KG1 (cell line): ENCODE data around the gene GALE.
"Not testable (repeated sequence)": the region's sequence is repeated elsewhere in the genome, so short reads cannot be mapped to it uniquely, and the experiment has no call there.

Experiments used
- DNase-seq: peaks from one replicate; lab custom pipeline; 2025; lab: John Stamatoyannopoulos, UW

Gene GALE

DNA sequence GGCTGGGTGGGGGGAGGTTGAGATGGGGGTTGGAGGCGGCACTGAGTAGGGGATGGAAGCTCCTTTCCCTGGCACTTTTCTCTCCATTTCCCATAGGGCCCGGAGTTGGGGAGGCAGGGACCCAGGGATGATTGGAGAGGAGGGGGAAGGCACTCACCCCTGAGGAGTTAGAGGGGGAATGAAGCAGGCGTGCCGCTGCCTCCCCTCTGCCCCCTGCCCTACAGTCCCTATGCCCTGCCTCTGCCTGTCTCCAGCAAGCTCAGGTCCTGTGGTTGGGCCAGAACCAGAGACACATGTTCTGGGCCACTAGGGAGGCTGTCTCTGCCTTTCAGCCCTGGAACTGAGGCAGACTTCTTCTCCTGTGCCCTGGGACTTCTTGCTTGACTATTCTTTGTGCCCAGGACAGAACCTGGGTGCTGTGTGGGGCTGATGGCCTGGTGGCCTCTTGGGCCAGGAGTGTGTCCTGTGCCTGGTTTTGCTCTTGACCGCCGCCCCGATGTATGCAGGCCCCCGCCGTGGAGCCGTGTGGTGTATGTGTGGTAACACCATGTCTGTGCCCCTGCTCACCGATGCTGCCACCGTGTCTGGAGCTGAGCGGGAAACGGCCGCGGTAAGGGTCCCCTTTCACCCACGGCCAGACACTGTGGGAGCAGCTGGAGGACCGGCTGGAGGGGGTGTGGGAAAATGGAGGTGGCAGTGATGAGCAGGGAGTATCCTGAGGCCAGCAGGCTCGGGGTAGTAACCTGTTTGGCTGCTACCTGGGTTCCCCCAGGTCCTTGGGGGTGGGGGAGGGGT lies 8.2 kb downstream of the GALE start:
- DNase-seq = no peak

DNA sequence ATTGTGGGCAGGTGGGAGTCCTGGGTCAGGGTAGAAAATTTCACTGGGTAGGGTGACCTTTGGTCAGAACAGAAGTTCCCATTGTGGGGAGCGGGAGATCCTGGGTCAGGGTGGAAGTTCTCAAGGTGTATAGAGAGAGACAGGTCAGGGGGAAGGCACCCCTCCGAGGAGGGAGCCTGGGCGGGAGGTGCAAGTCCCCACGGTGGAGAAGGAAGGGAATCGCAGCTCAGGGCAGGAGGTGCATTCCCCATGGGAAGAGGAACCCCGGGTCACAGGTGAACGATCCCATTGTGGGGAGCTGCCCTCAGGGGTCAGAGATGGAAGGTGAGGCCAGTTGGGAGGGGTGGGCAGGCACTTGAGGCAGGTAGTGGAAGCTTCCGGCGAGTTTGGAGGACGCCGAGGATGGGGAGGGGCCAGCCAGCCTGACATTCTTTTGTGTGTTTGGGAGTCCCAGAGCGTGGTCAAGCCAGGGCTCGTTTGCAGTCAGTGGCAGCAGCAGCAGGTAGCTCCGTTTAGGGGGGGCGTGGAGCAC lies 9.0 kb downstream of the GALE start:
- DNase-seq = no peak

DNA sequence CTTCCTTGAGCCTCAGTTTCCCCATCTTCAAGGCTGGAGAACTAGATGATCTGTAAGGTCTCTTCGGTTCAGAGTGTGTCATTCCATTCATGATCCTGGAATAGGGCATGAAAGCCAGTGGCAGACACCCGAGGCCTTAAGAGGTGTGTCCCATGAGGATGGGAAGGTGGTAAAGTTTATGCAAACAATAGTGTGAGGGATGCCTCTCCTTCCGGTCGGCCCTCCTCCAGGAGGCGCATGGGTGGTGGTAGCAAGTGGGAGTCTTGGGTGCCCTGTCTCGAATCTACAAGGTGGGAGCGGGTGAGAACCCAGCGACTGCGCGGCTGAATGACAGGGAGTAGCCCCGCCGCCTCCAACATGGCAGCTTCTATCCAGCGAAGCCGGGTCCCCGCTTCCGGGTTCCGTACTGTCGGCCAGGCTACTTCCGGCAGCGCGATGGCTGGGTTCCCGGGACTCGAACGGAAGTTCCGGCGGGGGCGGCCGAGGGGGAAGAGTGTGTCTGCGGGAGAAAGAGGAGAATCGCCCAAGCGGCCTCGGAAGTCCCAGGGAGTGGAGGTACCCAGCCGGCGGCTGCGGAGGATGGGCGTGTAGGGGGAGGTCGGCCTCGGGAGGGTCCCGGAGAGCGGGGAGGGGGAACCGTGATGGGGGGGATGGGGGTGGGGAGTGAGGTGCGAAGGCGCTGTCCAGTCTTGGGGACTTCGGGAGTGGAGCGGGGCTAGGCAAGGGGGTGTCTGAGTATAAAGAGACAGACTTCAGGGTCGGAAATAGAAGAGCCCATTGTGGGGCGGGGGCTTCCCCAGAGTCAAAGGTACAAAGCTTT lies 9.6 kb downstream of the GALE start, which contains the start of gene LYPLA2:
Gene LYPLA2, plus strand, starts transcription at position 450 of the 820 bp plus-strand sequence. CDS start 1,538 bp downstream, outside the sequence.
- peak; percentile 48 for DNase-seq

DNA sequence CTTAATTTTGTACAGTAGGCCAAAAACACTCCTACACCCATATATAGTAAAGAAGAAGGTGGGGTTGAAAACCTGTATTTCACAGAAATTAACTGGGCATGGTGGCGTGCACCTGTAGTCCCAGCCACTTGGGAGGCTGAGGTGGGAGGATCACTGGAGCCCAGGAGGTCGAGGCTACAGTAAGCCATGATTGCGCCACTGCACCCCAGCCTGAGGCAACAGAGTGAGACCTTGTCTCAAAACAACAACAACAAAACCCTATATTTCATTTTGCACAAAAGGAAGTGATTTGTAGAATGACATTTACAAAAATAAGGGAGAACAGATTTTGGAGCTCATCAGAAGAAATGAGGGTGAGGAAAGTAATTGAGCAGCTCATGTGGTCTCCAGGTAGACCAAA lies 11.9 kb downstream of the GALE start:
- no peak for DNase-seq

DNA sequence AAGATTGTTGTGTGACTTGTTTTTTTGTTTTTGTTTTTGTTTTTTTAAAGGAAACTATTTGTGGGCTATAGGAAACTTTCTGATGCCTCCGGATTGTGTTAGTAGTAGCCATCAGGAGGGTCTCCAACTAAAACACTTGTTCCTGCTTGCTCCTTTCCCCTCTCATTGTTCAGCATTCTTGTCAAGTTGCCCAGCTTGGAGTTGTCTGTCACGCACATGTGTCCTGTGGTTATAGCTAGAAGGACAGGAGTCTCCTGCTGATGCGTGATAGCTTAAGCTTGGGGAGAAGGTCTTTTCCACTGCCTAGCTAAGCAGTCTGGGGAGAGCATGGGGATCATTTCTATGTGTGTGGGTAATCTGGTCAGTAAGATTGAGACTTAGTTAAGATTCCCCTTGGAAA lies 12.9 kb downstream of the GALE start:
- no peak for DNase-seq

DNA sequence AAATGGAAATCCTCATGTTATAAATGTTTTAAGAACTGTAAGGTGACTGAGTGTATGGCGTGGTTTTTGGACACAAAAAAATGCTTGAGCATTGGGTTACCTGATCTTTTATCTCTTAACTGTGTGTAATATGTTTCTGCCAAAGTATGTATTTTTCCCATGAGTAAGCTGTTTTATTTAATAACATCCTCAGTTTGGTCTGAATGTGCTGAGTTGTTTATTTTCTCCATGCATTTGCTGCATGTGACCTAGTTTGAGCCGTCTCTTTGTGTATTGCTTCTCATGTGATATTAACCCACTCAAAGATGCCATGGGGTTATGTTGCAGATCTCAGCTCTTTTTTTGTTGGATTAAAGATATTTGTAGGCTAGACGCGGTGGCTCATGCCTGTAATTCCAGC lies 15.7 kb downstream of the GALE start:
- DNase-seq = no peak

DNA sequence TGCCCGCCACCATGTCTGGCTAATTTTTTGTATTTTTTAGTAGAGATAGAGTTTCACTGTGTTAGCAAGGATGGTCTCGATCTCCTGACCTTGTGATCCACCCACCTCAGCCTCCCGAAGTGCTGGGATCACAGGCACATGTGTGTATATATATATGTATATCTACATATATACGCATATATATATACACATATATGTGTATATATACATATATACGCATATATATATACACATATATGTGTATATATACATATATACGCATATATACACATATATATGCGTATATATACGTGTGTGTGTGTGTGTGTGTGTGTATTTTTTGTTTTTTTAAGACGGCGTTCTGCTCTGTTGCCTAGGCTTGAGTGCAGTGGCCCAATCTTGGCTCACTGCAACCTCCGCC lies 17.4 kb downstream of the GALE start:
- not testable (repeated sequence) for DNase-seq

DNA sequence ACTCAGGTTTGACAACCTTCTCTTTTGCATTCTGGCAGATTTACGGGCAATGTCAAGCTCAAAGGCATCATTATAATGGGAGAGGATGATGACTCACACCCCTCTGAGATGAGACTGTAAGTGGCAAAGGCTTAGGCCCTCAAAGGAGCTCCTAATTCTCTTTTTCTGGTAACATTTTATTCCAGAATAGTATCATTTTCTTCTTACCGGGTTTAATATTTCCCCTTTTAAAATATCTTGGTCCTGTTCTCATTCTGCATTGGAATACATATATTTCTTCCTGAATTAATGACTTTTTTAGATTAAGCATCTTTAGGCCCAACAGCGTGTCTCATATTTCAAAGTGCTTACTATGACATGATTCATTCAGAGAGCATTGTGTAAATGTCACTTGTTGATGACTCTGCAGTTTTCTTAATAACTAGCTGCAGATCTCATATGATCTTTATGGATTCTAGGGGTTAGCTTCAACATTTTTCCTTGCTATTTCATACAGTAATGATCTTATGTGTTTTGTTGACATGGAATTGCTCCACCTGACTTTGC lies 20.7 kb downstream of the GALE start:
- DNase-seq = no peak

DNA sequence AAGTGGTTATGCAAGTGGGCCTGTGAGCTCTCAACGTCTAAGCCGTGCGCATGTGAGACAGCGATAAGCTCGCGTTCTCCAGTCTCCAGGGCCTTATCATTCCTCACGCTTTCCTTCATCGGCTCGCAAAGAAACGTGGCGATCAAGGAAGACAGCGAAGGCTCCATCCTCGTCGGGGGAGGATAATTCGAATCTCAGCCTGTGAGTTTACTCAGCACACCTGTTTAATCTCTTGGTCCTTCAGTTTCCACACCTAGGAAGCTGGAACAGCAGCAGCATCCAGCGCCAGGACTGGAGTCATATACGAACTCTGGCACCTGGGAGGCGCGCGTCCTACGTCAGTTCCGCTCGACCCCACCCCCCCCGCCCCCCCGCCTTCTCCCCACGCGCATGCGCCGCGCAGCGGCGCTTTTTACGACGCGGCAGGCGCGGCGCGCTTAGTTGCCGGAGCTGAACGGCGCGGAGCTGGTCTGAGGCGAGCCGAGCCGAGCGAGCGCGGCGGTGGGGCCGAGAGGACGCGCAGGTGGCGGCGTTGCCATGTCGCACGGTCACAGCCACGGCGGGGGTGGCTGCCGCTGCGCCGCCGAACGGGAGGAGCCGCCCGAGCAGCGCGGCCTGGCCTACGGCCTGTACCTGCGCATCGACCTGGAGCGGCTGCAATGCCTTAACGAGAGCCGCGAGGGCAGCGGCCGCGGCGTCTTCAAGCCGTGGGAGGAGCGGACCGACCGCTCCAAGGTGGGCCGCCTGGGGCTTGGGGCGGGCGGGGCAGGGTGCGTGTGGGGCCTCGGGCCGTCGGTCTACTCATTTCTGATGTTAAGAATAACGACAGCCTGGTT lies 22.4 kb downstream of the GALE start, which contains the start of gene PITHD1:
Gene PITHD1, plus strand, starts transcription at position 440 of the 836 bp plus-strand sequence. Its CDS starts 98 bp downstream, at position 538.
- DNase-seq = peak; percentile 68

DNA sequence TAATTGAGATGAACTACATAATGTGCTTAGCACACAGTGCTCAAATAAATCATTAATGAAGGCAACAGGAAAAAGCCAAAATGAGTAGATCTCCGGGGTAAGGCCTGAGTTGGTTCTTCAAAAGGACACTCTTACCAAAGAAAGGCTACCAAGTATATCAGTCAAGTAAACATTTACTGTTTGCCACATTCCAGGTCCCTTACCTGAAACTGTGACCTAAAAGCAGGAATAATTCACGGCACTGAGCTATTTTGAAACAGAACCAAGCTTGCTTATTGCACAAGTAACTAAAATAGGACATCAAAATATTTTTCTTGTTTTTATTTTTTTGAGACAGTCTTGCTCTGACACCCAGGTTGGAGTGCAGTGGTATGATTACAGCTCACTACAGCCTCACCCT lies 24.3 kb downstream of the GALE start:
- no peak for DNase-seq

DNA sequence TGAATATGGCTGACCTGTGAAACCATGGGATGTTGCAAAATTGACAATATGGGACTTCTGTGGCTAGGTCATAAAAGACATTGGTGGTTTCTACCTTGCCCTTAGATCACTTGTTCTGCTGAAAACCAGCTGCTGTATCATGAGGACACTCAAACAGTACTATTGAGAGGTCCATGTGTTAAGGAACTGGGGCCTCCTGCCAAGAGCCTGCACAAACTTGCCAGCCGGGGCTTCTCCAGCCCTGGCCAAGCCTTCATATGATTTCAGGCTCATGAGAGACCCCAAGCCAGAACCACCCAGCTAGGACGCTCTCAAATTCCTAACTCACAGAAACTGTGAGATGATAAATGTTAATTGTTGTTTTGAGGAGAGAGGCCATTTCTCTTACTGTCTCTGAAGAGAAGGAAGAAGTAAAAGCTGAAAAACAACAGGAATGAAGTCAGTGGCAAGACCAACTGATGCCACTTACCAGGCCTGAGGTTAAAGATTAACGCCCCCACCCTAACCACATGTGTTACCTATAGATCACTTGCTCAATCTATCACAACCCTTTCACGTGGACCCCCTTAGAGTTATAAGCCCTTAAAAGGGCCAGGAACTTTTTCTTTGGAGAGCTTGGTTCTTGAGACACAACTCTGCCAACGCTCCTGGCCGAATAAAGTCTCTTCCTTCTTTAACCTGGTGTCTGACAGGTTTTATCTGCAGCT lies 26.2 kb downstream of the GALE start:
- DNase-seq = no peak

DNA sequence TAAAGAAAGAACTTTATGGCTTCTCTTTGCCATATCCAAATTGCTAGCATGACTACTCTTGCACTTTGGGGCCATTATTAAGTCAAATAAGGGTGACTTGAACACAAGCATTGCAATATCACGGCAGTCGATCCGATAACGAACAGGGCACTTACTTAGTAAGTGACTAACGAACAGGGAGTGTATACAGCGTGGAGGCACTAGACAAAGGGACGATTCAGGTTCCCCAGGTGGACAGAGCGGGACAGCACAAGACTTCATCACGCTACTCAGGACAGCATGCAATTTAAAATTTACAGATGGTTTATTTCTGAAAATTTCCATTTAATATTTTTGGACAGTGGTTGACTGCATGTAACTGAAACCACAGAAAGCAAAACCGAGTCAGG lies 27.7 kb downstream of the GALE start:
- DNase-seq = no peak

DNA sequence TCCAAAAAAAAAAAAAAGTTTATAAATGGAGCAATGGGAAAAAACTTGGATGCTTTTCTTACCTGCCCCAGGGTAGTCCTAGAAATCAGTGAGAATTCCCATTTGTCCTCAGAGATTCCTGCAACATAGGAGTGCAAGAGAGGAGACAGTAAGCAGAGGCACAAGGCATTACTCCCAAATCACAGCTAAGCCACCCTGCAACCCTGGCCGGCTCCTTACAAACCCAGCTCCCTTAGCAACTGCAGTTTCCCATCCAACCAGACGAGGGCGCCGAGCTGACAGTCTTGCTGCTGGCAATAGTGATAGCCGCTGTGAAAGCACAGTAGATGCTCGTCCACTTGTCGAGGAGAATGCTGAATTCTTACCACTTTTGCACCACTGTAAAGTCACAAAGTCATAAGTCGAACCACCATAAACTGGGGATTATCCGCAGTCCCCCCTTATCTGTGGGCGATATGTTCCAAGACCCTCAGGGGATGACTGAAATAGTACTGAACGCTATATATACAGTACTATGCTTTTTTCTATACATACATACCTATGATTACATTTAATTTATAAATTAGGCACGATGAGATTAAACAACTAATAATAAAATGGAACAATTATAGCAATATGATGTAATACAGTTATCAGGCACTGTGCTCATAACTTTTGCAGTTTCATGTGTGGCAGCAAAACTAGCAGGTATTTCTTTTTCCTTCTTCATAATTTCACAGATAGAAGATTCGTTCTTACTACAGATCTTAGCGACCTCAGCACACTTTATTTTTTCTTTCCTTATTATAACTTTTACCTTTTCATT lies 28.3 kb downstream of the GALE start:
- peak; percentile 83 for DNase-seq

DNA sequence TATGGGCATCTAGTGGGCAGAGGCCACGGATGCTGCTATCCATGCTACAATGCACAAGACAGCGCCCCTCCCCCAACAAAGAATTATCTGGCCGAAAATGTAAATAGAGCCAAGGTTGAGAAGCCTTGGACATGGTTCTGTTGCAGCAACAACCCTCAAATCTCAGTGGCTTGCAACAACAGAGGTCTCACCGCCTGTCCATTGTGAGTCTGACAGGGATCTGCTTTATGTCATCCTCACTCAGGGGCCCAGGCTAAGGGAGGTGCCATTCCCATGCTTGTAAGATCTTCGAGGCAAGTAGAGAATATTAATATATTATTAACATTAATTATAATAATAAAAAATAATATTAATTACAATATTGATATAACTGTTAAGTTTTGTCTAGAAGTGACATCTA lies 31.8 kb downstream of the GALE start:
- no peak for DNase-seq

DNA sequence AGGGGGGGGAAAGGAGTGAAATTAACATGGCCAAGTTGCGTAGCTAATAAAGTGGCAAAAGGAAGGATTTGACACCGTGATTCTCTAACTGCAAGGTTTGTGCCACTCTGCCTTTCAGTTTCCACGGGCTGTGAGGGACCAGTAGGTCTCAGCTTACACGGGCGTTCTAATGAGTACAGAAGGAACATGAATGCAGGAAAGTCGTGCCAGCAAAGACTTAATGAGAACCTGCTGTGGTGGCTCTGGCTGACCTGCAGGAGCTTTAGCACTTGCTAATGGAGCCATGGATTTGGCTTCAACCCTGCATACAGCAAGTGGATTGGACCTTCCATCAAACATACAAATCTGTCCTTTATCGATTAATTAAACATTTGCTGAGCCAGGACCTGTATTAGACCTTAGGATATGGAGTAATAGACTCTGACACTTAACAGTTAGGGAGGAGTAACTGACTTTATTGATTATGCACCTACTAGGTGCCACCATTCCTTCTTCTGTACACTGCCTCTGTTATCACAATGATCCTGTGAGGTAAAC lies 37.4 kb downstream of the GALE start:
- DNase-seq = no peak

DNA sequence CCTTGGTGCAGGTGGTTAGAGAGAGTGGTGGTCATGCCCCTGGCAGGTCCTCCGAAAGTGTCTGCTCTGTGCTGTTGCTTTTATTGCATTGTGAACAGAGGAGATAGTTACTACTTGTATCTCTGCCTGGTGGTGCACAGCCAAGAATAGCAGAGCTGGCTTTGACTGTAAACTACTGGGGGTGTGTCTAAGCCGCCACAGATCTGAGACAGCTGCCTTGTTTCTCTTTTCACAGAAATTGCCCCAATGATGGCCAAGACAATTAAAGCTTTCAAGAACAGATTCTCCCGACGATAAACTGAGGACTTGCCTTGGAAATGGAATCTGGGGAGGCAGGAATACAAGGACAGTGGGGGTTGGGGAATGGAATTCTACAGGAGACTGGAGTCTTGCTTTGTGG lies 41.3 kb downstream of the GALE start:
- no peak for DNase-seq

DNA sequence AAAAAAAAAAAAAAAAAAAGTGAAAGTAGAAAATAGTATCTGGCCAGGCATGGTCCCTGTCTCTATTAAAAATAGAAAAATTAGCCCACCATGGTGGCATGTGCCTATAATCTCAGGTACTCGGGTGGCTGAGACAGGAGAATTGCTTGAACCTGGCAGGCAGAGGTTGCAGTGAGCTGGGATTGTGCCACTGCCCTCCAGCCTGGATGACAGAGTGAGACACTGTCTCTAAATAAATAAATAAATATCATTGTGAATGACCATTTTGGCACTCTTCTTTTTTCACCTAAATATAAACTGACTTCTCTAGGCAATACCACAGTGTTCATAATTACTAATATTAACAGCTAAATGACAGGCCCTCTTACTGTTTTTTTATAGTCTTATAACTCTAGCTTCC lies 42.7 kb downstream of the GALE start:
- DNase-seq = no peak

DNA sequence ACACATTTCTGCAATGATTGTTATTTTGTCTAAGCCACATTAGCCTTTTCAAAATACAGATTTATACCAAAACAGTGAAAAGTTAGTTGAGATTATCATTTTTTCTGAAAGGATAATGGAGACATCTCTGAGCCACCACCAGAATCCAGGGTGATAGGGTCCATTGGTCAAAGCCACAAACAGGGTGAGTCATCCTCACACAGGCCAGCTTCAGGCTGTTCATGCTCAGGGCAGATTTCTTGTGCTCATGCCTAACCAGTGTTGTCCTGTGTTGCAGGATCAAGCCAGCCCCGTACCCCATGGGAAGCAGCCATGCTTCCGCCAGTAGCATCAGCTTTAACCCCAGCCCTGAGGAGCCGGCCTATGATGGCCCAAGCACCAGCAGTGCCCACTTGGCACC lies 43.9 kb downstream of the GALE start:
- DNase-seq = no peak

DNA sequence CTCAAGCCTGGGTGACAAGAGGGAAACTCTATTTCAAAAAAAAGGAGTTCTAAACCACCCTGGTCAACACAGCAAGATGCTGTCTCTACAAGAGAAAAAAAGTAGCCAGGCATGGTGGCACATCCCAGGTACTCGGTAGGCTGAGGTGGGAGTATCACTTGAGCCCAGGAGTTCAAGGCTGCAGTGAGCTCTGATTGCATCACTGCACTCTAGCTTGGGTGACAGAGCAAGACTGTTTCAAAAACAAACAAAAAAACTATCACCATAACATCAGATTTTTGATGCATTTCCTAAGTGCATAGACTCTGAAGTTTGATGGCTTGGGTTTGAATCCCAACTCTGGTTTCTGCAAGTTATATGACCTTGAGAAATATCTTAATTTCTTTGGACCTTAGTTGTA lies 47.6 kb downstream of the GALE start:
- DNase-seq = no peak

DNA sequence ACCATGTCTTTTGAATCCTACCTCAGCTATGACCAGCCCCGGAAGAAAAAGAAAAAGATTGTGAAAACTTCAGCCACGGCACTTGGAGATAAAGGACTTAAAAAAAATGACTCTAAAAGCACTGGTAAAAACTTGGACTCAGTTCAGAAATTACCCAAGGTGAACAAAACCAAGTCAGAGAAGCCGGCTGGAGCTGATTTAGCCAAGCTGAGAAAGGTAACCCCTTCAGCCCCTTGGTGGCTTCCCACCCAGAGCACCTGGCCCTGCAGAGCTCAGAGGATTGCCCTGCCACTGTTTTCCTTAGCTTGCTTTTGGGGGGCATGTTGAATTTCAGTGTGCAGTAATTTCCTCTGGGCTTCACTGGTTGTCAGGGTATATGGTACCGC lies 48.7 kb downstream of the GALE start:
- no peak for DNase-seq
